Suprapubic skin (tissue), 3 donors: ENCODE results near the gene TPRX1.

Source experiments
- POLR2AphosphoS5 ChIP-seq, 3 donors: sonication (generic); formaldehyde crosslinking; IDR thresholded peaks; one replicate each; pipeline ENCODE4 v1.6.1; 2017; ENCODE audit warnings: antibody characterized with exemption in 3 of 3
- TF ChIP-seq, protein P1 (sequence below), 2 donors: fragments of 200-600 bp in 1 of 2; fragments of 450-650 bp in 1 of 2; sonication (generic) in 1 of 2; IDR thresholded peaks; one replicate each; pipeline ENCODE4 v1.5.1; 2016 to 2019; ENCODE audit warnings: antibody characterized with exemption in 2 of 2, mild to moderate bottlenecking in 1 of 2, moderate library complexity in 1 of 2

DNA sequence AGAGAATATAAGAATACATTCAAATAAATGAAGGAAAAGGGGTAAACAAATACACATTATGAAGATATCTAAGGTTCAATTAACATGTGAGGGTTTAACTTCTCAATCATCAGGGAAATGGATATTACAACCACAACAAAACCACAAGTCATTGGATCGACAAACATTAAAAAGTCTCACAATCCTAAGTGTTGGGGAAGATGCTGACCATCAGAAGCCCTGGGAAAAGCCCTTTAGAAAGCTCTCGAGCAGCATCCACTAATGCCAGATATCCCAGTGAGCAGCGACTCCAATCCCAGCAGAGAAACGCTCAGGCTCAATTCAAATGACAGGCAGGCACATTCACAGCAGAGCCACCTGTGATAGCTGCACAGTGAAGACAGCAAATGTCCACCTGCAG lies 3.1 kb downstream of the TPRX1 start:
- no peak for TF ChIP-seq POLR2AphosphoS5 (IDR thresholded peaks at IDR 0.05)
- TF ChIP-seq, protein P1, sequence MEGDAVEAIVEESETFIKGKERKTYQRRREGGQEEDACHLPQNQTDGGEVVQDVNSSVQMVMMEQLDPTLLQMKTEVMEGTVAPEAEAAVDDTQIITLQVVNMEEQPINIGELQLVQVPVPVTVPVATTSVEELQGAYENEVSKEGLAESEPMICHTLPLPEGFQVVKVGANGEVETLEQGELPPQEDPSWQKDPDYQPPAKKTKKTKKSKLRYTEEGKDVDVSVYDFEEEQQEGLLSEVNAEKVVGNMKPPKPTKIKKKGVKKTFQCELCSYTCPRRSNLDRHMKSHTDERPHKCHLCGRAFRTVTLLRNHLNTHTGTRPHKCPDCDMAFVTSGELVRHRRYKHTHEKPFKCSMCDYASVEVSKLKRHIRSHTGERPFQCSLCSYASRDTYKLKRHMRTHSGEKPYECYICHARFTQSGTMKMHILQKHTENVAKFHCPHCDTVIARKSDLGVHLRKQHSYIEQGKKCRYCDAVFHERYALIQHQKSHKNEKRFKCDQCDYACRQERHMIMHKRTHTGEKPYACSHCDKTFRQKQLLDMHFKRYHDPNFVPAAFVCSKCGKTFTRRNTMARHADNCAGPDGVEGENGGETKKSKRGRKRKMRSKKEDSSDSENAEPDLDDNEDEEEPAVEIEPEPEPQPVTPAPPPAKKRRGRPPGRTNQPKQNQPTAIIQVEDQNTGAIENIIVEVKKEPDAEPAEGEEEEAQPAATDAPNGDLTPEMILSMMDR (IDR thresholded peaks at IDR 0.05), result no peak
